H9 (cell line): ENCODE measurements around the gene SRBD1. TPM values are rescaled to one million over a fixed set of nuclear protein-coding genes. Genes with fewer than 3 reads are reported as not detected.

Source experiments
- DNase-seq: peaks from one replicate; pipeline ENCODE4 v3.0.0-alpha.2; 2017
- H2AFZ ChIP-seq: one replicate; pipeline ENCODE4 v1.6.1; 2013; ENCODE audit warnings: mild to moderate bottlenecking, low read length, control low read depth, moderate library complexity
- H2AK5ac ChIP-seq: 2 replicates; pipeline ENCODE4 v1.6.1; 2013; ENCODE audit warnings: low read length, control low read depth, mixed read lengths; ENCODE audit not compliant: insufficient read length
- H2BK120ac ChIP-seq: one replicate; pipeline ENCODE4 v1.6.1; 2013; ENCODE audit warnings: low read depth, mild to moderate bottlenecking, low read length, control low read depth, inconsistent platforms; ENCODE audit not compliant: poor library complexity, severe bottlenecking
- H2BK12ac ChIP-seq: 2 replicates; pipeline ENCODE4 v1.6.1; 2013; ENCODE audit warnings: low read length, control low read depth, mixed read lengths, low read depth; ENCODE audit not compliant: insufficient read length
- H2BK15ac ChIP-seq: 2 replicates; pipeline ENCODE4 v1.6.1; 2013; ENCODE audit warnings: low read depth, low read length, control low read depth
- H2BK20ac ChIP-seq: one replicate; pipeline ENCODE4 v1.6.1; 2013; ENCODE audit warnings: low read depth, mild to moderate bottlenecking, low read length, control low read depth, inconsistent platforms; ENCODE audit not compliant: poor library complexity, severe bottlenecking
- H2BK5ac ChIP-seq: 2 replicates; pipeline ENCODE4 v1.6.1; 2013; ENCODE audit warnings: low read length, control low read depth, mixed read lengths; ENCODE audit not compliant: insufficient read length
- H3K14ac ChIP-seq: 2 replicates; pipeline ENCODE4 v1.6.1; 2013; ENCODE audit warnings: low read length, control low read depth; ENCODE audit not compliant: insufficient read depth
- H3K18ac ChIP-seq: 2 replicates; pipeline ENCODE4 v1.6.1; 2013; ENCODE audit warnings: low read depth, mild to moderate bottlenecking, mixed read lengths, low read length, control low read depth; ENCODE audit not compliant: insufficient read length
- H3K23ac ChIP-seq: 2 replicates; pipeline ENCODE4 v1.6.1; 2013; ENCODE audit warnings: low read length, control low read depth, mixed read lengths, low read depth; ENCODE audit not compliant: insufficient read length
- H3K23me2 ChIP-seq: 2 replicates; pipeline ENCODE4 v1.6.1; 2013; ENCODE audit warnings: low read depth, mild to moderate bottlenecking, mixed read lengths, low read length, control low read depth; ENCODE audit not compliant: insufficient read length, poor library complexity, severe bottlenecking
- H3K27ac ChIP-seq: 2 replicates; pipeline ENCODE4 v1.5.1; 2013; ENCODE audit warnings: low read length, control low read depth, mixed read lengths, low read depth; ENCODE audit not compliant: insufficient read length
- H3K27me3 ChIP-seq: 2 replicates; pipeline ENCODE4 v1.6.1; 2013; ENCODE audit warnings: low read length, control low read depth, inconsistent platforms; ENCODE audit not compliant: insufficient read depth
- H3K4ac ChIP-seq: 2 replicates; pipeline ENCODE4 v1.6.1; 2013; ENCODE audit warnings: low read depth, mild to moderate bottlenecking, control low read depth, inconsistent platforms, low read length, moderate library complexity
- H3K4me1 ChIP-seq: 2 replicates; pipeline ENCODE4 v1.6.1; 2013; ENCODE audit warnings: low read length, control low read depth, inconsistent platforms; ENCODE audit not compliant: insufficient read depth
- H3K4me2 ChIP-seq: 2 replicates; pipeline ENCODE4 v1.6.1; 2013; ENCODE audit warnings: low read length, control low read depth, mixed read lengths; ENCODE audit not compliant: insufficient read length, insufficient read depth
- H3K56ac ChIP-seq: 2 replicates; pipeline ENCODE4 v1.6.1; 2013; ENCODE audit warnings: low read depth, mild to moderate bottlenecking, mixed read lengths, low read length, control low read depth; ENCODE audit not compliant: insufficient read length
- H3K79me1 ChIP-seq: 2 replicates; pipeline ENCODE4 v1.6.1; 2013; ENCODE audit warnings: low read depth, mild to moderate bottlenecking, moderate library complexity, low read length, control low read depth, inconsistent platforms; ENCODE audit not compliant: insufficient read depth, poor library complexity, severe bottlenecking
- H3K79me2 ChIP-seq: 2 replicates; pipeline ENCODE4 v1.6.1; 2013; ENCODE audit warnings: low read length, control low read depth, inconsistent platforms; ENCODE audit not compliant: insufficient read depth
- H3K9ac ChIP-seq: 2 replicates; pipeline ENCODE4 v1.6.1; 2013; ENCODE audit warnings: low read length, control low read depth, mixed read lengths; ENCODE audit not compliant: insufficient read length; ENCODE audit errors: extremely low read depth
- H3K9me3 ChIP-seq: one replicate; pipeline ENCODE4 v1.6.1; 2013; ENCODE audit warnings: low read depth, low read length, inconsistent platforms; ENCODE audit not compliant: control insufficient read depth
- H3T11ph ChIP-seq: one replicate; pipeline ENCODE4 v1.6.1; 2013; ENCODE audit warnings: mild to moderate bottlenecking, low read length, control low read depth, inconsistent platforms
- H4K20me1 ChIP-seq: one replicate; pipeline ENCODE4 v1.6.1; 2013; ENCODE audit not compliant: control insufficient read depth, insufficient read length, insufficient read depth
- H4K5ac ChIP-seq: 2 replicates; pipeline ENCODE4 v1.6.1; 2013; ENCODE audit warnings: low read depth, mild to moderate bottlenecking, mixed read lengths, low read length, control low read depth; ENCODE audit not compliant: insufficient read length
- H4K8ac ChIP-seq: replicated peaks from 2 replicates; pipeline ENCODE4 v1.6.1; 2013; ENCODE audit warnings: low read length, control low read depth, mixed read lengths, low read depth; ENCODE audit not compliant: insufficient read length
- H4K91ac ChIP-seq: 2 replicates; pipeline ENCODE4 v1.6.1; 2013; ENCODE audit warnings: low read depth, mild to moderate bottlenecking, moderate library complexity, mixed read lengths, low read length, control low read depth; ENCODE audit not compliant: insufficient read length
- H3K27ac Mint-ChIP-seq, 3 experiments: 2 replicates in 2 of 3; 3 replicates in 1 of 3; pipeline ENCODE4 v1.8.0; 2020 to 2021; ENCODE audit warnings: mixed read lengths in 3 of 3, mild to moderate bottlenecking in 1 of 3, moderate library complexity in 1 of 3
- H3K27me3 Mint-ChIP-seq: 2 replicates; pipeline ENCODE4 v1.8.0; 2021; ENCODE audit warnings: low read depth, mild to moderate bottlenecking, moderate library complexity, mixed read lengths
- H3K36me3 Mint-ChIP-seq, 3 experiments: 2 replicates in 2 of 3; 3 replicates in 1 of 3; pipeline ENCODE4 v1.8.0; 2020 to 2021; ENCODE audit warnings: low read depth in 3 of 3, mixed read lengths in 3 of 3; ENCODE audit not compliant: insufficient read depth in 1 of 3
- H3K4me1 Mint-ChIP-seq, 2 experiments: 2 replicates each; pipeline ENCODE4 v1.8.0; 2020; ENCODE audit warnings: mixed read lengths in 2 of 2
- H3K4me3 Mint-ChIP-seq, 2 experiments: 2 replicates in 1 of 2; 3 replicates in 1 of 2; pipeline ENCODE4 v1.8.0; 2020 to 2021; ENCODE audit warnings: mild to moderate bottlenecking in 2 of 2, mixed read lengths in 2 of 2, moderate library complexity in 1 of 2
- H3K9me3 Mint-ChIP-seq, 2 experiments: 2 replicates in 1 of 2; 3 replicates in 1 of 2; pipeline ENCODE4 v1.8.0; 2020; ENCODE audit warnings: mild to moderate bottlenecking in 2 of 2, mixed read lengths in 2 of 2, moderate library complexity in 1 of 2
- WGBS: extraction: QIAGEN DNeasy Blood & Tissue Kit; methylation state at CpG from one replicate; pipeline ENCODE4 v1.1.7; 2013; ENCODE audit warnings: missing lambda C conversion rate, low lambda C conversion rate, mixed read lengths; ENCODE audit not compliant: insufficient read length; ENCODE audit errors: extremely low coverage; 5-methylcytosine and 5-hydroxymethylcytosine counted together
- total RNA-seq: library from RNA; stranded (reverse); gene quantifications from 2 replicates; pipeline ENCODE4 v1.2.1, GENCODE V29; 2021
- TF ChIP-seq, protein P1 (sequence below): fragments of 200-600 bp; sonication (generic); conservative IDR thresholded peaks from 3 replicates; pipeline ENCODE4 v1.8.0; 2021; ENCODE audit warnings: antibody characterized with exemption, mild to moderate bottlenecking

The SRBD1 gene
- total RNA-seq, 1 experiment from 2014 or later = 18.3 TPM

DNA sequence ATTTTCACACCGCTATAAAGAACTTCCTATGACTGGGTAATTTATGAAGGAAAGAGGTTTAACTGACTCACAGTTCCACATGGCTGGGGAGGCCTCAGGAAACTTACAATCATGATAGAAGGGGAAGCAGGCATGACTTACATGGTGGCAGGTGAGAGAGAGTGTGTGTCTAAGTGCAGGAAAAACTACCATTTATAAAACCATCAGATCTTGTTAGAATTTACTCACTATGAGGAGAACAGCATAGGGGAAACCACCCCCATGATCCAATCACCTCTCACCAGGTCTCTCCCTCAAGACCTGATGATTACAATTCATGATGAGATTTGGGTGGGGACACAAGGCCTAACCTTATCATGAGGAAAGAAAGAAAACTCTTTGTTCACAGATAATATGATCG lies 174.6 kb downstream of the SRBD1 start:
- no peak overlapping the region for H4K8ac ChIP-seq
- no peaks in the 10 kb centered on the region for H3K27me3 ChIP-seq
- H3K79me1 ChIP-seq = no peaks in the 10 kb centered on the region
- no peaks in the 10 kb centered on the region for H3K23me2 ChIP-seq
- Mint-ChIP-seq H3K27me3 (no peaks in the 10 kb centered on the region), H3K4me3 (no peak overlapping the region), H3K36me3 (peaks cover 7 to 23% (median 20%) of the 10 kb centered on the region in 3 experiments), H3K4me1 (peaks cover 12% of the 10 kb centered on the region in 2 experiments), H3K27ac (no peak overlapping the region), H3K9me3 (peaks cover 10 to 13% of the 10 kb centered on the region in 2 experiments)
- no peak overlapping the region for H3K23ac ChIP-seq
- no peak overlapping the region for H2BK12ac ChIP-seq
- H4K20me1 ChIP-seq = no peaks in the 10 kb centered on the region
- H3T11ph ChIP-seq = no peak overlapping the region
- H3K14ac ChIP-seq = no peak overlapping the region
- no peak overlapping the region for H4K5ac ChIP-seq
- no peak overlapping the region for H2BK20ac ChIP-seq
- no peak overlapping the region for H2AK5ac ChIP-seq
- H3K79me2 ChIP-seq = no peaks in the 10 kb centered on the region
- no peak overlapping the region for H2AFZ ChIP-seq
- no peak overlapping the region for H2BK15ac ChIP-seq
- H2BK120ac ChIP-seq = no peak overlapping the region
- no peak overlapping the region for H3K56ac ChIP-seq
- no peak overlapping the region for H3K4me2 ChIP-seq
- no peak overlapping the region for H3K4ac ChIP-seq
- no peak overlapping the region for H2BK5ac ChIP-seq
- no peak overlapping the region for H3K18ac ChIP-seq
- TF ChIP-seq, protein P1, sequence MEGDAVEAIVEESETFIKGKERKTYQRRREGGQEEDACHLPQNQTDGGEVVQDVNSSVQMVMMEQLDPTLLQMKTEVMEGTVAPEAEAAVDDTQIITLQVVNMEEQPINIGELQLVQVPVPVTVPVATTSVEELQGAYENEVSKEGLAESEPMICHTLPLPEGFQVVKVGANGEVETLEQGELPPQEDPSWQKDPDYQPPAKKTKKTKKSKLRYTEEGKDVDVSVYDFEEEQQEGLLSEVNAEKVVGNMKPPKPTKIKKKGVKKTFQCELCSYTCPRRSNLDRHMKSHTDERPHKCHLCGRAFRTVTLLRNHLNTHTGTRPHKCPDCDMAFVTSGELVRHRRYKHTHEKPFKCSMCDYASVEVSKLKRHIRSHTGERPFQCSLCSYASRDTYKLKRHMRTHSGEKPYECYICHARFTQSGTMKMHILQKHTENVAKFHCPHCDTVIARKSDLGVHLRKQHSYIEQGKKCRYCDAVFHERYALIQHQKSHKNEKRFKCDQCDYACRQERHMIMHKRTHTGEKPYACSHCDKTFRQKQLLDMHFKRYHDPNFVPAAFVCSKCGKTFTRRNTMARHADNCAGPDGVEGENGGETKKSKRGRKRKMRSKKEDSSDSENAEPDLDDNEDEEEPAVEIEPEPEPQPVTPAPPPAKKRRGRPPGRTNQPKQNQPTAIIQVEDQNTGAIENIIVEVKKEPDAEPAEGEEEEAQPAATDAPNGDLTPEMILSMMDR = no peak
- H3K4me1 ChIP-seq = no peaks in the 10 kb centered on the region
- no peak overlapping the region for H3K27ac ChIP-seq
- no peak overlapping the region for H4K91ac ChIP-seq
- no peaks in the 10 kb centered on the region for H3K9me3 ChIP-seq
- no CpG with 5 or more reads among the region's 2 CpGs for WGBS
- DNase-seq = no peak
- no peak overlapping the region for H3K9ac ChIP-seq
